GM10847 (cell line): ENCODE results near the gene ZNHIT2.

ENCODE experiments used
- POLR2A ChIP-seq: IDR thresholded peaks from 2 replicates; pipeline ENCODE4 v1.6.1; 2011; ENCODE audit not compliant: insufficient read length; ENCODE audit errors: extremely low read depth

ZNHIT2 gene

DNA sequence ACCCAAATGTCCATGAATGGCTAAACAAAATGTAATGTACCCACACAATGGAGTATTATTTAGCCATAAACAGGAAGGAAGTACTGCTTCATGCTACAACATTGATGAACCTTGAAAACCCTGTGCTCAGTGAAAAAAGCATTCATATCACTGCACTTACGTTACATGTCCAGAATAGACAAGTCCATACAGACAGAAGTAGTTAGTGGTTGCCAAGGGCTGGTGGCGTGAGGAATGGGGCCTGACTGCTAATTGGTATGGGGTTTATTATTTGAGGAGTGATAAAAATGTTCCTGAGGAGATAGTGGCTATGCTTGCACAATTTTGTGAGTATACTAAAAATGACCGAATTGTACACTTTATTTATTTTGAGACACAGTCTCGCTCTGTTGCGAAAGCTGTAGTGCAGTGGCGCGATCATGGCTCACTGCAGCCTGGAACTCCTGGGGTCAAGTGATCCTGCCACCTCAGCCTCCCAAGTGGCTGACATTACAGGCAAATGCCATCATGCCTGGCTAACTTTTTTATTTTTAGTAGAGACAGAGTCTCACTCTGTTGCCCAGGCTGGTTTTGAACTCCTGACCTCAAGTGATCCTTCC lies 24.5 kb upstream of the ZNHIT2 start:
- TF ChIP-seq POLR2A, result no peak

DNA sequence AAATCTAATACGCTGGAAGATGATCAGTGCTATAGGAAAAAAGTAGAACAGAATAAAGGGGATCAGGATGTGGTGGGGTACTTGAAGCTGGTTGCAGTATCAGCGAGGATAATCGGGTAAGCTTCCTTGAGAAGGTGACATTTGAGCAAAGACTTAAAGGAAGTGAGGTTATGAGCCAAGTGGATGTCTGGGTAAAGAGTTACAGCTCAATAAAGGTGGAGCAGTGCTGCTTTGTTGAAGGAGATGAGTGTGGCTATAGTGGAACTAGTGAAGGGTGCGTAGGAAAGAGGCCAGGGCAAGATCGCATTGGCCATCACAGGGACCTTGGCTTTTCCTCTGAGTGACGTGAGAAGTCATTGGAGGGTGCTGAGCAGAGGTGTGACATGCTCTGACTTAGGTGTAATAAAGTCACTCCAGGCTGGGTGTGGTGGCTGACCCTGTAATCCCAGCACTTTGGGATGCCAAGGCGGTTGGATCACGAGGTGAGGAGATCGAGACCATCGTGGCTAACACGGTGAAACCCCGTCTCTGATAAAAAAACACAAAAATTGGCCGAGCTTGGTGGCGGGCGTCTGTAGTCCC lies 19.1 kb upstream of the ZNHIT2 start:
- TF ChIP-seq POLR2A, result no peak

DNA sequence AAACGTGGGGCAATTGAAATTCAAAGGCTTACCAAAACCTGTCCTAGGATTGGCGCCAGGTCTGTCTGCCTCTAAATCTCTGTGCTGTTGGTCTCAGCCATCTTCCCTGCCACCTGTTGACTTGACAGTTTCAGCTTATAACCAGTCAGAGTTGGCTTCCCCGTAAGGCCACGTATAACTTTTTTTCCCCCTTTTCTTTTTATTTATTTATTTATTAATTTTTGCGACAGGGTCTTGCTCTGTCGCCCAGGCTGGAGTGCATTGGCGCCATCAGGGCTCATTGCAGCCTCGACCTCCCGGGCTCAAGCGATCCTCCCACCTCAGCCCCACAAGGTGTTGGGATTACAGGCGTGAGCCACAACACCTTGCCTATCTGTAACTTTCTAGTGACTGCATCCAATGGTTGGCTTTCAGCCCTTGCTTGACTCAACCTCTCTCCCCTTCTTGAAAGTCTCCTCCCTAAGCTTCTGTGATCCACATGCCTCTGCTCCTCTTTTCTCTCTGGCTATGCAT lies 18.2 kb upstream of the ZNHIT2 start:
- no peak for TF ChIP-seq POLR2A

DNA sequence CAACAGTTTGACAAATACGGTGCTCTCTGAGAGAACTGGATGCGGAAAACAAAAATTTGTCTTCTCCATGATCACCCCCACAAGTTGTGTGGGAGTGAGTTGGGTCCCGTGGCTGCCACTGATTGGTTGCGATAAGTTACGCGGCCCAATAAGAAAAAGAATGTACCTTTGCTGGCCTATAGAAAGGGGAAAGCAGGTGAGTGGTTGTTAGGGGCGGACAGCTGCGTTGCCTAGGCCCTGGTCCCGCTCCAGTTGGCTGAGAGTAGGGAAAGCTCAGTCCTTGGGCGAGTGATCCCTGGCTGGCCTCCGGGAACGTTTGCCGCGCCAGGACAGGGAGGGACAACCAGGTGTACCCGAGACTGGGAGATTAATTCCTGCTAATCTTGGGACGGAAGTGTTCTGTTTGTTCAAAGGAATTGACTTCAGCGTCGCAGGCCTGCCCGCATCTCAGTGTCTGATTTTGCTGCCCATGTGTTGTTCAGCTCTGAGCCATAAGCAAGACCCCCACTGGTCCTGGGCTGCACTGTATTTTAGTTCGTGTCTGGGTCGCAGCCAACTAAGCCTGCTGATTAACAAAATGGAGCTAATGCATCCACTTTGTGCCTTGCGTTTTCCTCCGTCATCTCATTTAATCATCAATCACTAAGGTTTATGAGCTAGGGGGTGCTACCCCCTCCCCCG lies 17.6 kb upstream of the ZNHIT2 start:
- peak; percentile 66 for TF ChIP-seq POLR2A

DNA sequence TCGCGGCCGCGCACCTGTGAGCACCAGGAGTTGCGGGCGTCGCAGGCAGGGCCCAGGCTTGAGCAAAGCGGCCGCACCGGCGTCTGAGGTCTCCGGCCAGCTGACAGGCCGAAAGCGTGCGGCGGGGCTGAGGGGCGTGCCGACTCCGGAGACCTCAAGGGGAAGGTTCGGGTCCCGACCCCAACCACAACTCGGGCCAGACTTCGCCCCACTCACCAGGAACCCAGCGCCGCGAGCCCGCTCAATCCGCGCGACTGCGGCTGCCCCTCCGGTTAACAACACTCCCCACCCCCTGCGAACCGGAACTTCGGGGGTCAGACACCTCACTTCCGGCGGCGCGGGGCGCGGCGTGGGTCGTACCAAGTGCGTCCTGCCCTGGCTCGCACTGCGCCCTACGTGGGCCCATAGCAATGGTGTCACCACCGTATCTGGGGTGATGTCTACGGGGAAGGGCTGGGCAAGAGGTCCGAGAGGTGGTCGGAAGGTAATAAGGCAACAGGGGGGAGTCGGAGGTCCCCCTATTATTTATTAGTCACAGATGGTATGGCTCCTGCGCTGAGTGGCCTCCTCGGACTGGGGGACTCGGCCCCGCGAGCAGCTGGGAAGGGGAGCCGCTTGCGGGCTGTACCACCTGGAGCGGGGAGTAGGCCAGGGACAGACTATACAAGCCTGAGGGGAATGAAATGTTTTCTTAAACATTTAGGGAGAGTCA lies 16.9 kb upstream of the ZNHIT2 start, which contains the start of gene SYVN1:
TSS of gene SYVN1 (minus strand) at position 280 of the 712 bp plus-strand sequence. CDS start 918 bp downstream, outside the sequence.
- no peak for TF ChIP-seq POLR2A

DNA sequence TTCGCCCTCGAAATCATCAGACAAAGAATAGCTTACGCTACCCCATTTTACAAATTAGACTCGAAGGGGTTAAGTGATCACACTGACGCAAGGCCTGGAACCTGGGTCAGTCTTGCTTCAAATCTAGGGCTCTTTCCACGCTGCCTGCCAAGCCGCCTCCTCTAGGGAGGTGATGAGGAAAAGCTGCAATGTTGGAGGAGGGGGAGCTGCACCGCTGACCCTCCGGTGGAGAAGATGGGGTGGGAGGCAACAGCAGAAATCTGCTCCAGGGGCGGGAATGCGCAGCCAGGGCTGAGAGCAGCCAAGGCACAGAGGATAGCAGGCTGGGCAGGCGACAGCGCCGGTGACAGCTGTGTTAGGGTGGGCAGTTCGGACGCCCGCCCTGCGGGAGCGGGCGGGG lies 16.2 kb upstream of the ZNHIT2 start:
- TF ChIP-seq POLR2A, result no peak

DNA sequence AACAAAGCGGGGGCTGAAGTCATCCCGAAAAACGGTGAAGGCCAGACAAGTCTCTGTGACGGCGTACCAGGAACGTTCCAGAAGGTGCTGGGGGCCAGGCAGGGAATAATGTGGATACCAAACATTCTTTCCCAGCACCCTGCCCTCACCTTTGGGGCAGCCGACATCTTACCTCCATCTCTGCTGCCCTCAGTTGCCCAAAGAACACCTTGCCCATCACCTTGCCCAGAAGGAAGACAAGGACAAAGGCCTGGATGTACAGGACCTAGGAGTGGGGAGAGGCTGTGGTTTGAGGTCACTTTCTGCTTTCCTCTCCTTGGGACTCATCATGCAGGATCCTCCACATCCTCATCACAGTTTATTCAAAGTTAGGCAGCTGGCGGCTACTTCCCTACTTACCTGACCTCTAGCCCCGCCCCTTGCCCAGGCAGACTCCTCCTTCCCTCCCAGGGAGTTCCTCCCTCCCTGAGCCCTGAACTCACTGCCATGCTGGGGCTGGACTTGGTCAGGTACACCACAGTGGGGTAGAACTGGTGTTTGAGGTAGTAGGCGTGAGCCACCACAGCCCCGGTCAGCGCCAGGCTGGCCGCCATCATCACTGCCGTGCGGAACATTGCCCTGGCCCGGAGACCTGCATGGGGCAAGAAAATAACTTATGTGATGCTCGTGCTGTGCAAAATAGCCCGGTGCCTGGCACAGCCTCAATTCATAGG lies 15.6 kb upstream of the ZNHIT2 start:
- peak; percentile 42 for TF ChIP-seq POLR2A

DNA sequence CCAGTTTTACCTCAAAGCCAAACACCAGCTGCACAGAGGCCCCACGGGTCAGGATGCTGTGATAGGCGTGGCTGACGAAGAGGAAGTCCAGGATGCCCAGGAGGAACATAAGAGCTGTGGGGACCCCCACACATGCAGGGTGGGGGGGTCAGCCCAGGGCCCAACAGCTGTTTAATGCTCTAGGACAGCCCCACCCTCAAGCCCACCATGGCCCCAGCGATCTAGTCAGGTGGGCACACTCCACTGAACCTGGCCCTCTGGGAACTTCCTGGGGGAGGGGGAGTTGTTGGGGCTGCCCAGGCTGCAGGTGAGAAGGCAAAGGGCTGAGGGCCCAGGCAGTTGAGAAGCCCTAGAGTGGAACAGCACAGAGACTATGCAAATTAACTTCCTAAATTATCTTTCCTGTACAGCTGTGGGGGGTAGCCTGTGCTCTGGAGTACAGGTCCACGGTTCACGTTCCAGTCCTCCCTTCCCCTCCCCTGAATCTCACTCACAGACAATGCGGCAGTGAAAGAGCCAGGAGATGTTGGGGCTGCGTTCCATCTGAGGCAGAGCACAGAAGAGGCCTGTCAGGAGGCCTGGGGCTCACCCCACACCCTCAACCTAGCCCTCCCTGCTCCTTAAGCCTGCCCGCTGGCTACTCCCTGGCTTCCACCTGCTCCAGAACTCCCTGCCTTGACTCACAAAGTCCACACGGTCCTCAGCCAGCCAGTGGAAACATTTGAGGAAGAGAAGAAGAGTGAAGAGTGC lies 14.9 kb upstream of the ZNHIT2 start:
- TF ChIP-seq POLR2A, result peak; percentile 62

DNA sequence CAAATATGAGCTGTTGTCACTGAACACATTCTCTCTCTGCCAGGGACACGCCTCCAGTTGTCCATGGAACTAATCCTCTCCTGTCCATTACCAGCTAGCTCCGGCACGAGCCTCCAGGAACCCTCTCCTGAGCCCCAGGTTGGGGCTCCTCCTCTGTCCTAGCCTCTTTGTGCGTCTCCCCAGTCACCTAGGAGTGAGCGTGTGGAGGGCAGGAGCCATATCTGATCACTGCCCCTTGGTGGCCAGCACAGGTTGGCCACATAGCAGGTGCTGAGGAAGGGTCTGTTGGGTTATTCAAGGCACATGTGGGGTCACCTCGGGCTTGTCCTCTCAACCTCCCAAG lies 14.4 kb upstream of the ZNHIT2 start:
- no peak for TF ChIP-seq POLR2A

DNA sequence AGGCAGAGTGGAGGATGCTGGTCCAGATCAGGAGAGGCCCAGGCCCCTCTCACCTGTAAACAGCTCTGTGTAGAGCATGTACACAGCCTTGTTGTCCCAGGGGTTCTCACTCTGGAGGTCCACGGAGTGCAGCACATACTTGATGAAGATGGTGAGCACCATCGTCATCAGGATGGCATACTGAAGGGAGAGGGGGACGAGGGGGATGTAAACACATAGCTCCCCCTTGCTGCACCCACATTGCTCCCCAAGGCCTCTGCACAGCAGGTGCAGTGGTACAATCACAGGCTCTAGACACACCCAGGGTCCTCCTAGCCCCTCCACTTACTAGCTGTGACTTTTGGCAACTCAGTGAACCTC lies 13.9 kb upstream of the ZNHIT2 start:
- no peak for TF ChIP-seq POLR2A

DNA sequence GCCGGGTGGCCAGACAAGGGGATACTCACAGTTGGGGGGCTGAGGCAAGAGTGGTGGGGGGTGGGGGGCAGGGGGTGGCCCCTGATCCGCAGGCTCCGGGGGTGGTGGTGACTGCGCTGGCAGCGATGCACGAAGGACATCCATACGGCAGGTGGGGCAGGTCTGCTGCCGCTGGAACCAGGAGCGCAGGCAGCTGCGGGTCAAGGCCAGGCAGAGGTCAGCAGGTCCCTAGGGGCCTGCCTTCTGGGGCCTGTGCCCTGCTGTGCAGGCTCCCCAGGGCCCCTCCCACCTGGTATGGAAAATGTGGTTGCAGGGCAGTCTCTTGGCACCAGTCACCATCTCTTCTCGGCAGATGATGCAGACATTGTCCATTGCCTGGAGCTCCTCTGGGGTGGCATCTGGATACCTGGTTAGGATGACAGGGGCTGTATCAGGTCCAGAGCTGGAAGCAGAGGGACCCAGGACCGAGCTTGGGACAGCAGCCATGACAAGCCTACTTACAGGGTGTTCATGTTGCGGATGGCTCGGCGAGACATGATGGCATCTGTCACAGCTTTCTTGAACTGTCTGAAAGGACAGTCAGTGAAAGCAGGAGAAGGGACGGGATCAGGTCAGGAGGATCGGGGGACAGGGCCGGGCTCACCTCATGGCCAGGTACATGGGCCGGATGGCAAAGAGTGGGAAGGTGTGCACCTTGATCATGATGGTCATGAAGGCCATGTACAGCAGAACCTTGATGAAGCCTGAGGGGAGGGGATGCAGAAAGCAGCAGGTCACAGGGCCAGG lies 13.3 kb upstream of the ZNHIT2 start:
- TF ChIP-seq POLR2A, result no peak

DNA sequence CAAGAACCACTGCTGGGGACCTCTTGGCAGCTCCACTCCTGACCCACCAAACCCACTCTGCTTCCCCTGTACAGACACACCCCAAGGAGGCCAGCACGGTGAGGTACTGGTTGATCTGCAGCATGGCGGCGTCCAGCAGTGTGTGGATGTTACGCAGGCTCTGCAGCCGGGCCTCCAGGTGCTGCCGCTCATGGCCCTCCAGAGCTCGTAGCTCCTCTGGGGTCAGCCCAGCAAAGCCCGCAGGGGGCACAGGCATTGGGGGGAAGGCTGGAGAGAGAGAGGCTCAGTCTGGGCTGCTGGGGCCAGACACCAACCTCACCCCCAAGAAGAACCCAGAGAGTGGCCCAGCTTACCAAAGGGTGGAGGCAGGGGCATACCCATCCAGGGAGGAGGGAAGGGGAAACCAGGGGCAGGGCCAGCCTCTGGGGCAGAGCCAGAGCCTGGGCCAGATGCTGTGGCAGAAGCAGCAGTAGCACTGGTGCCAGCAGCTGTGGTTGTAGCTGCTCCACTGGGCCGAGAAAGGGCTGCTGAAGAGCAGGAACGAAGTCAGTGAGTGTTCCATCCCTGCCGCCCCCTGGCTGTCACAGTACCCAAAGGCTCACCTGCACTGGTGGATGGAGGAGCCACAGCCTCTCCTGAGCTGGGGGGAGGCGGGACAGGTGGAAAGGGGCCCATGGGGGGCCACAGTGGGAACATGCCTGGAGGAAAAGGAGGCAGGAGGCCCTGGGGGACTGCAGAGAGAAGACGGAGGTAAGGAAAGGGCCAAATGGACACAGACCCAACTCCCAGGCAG lies 12.3 kb upstream of the ZNHIT2 start:
- no peak for TF ChIP-seq POLR2A

DNA sequence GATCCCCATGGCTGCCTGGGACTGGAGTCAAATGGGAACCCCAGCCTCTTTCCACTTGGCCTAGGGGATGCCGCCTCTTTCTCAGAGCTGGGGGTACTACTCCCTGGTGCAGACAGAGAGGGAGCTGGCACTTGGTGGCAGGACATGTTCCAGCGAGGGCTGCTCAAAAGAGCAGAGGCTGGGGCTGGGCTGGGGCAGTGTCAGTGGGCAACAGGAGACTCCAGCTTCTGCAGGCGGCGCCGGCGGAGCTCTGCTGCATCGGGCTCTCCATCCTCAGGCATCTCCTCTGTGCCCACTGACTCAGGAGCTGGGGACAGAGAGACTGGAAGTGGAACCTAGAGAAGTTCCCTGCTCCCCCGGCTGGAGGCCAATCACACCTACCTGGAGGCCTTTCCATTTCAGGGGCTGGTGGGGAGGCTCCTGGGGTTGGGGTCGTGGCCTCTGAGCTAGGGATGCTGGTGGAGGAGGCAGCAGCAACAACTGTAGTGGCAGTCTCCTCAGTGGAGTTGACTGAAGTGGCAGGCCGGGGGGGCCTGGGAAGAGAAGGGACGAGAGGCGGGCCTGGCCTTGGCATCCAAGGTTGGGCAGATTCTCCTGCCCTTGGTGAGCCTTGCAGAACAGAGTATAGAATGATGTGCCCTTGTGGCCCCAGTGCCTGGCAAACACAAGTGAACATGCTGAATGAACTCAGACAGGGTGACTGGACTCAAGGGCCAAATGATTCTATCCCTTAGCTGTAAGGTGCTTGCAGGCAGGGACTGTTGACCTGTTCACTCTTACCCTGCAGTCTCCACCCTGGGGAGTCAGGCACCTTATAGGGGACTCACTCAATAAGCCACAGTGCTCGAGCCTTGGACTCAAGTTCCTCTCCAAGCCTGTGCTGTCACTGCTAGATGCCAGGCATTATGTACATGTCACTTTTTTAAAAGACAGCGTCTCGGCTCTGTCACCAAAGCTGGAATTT lies 11.0 kb upstream of the ZNHIT2 start:
- TF ChIP-seq POLR2A, result no peak
